Activated CD4-positive, alpha-beta T cell treated with anti-CD3 and anti-CD28 coated beads, Interleukin-2, amount 10 ng/mL, durations not matched to agents 7 days and 5 days (primary cell): ENCODE data around the gene TIPRL. TPM values are rescaled to one million over a fixed set of nuclear protein-coding genes. Genes with fewer than 3 reads are reported as not detected.

Source experiments
- CTCF ChIA-PET: fragments of 350-600 bp; sonication (Branson Sonifier 250); formaldehyde crosslinking; loops from one replicate; lab custom pipeline; 2021; ENCODE audit warnings: antibody characterized with exemption; lab: Charles Lee
- POLR2A ChIA-PET: fragments of 350-600 bp; sonication (Branson Sonifier 250); formaldehyde crosslinking; loops from one replicate; lab custom pipeline; 2021; ENCODE audit warnings: antibody characterized with exemption; lab: Charles Lee
- DNase-seq: peaks from one replicate; pipeline ENCODE4 v3.0.0-alpha.2; 2020
- H3K27ac Mint-ChIP-seq: one replicate; pipeline ENCODE4 v1.8.0; 2021; ENCODE audit warnings: mild to moderate bottlenecking, moderate library complexity, mixed read lengths
- H3K27me3 Mint-ChIP-seq: one replicate; pipeline ENCODE4 v1.8.0; 2021; ENCODE audit warnings: mixed read lengths
- H3K36me3 Mint-ChIP-seq: one replicate; pipeline ENCODE4 v1.8.0; 2021; ENCODE audit warnings: low read depth, mixed read lengths
- H3K4me1 Mint-ChIP-seq: one replicate; pipeline ENCODE4 v1.8.0; 2021; ENCODE audit warnings: mixed read lengths
- H3K4me3 Mint-ChIP-seq: one replicate; pipeline ENCODE4 v1.8.0; 2021; ENCODE audit warnings: mild to moderate bottlenecking, moderate library complexity, mixed read lengths
- H3K9me3 Mint-ChIP-seq: one replicate; pipeline ENCODE4 v1.8.0; 2021; ENCODE audit warnings: mixed read lengths
- total RNA-seq, 2 experiments: library from RNA; stranded (reverse); gene quantifications; one replicate each; pipeline ENCODE4 v1.2.3, GENCODE V29; 2021

The TIPRL gene
- total RNA-seq, 2 experiments from 2014 or later: 44.4 to 50.3 TPM

GRCh38 chr1:168223261-168223660 is 44.5 kb downstream of the TIPRL start:
- H3K27me3 Mint-ChIP-seq: peaks cover 2% of the 10 kb centered on the region
- H3K9me3 Mint-ChIP-seq: no peaks in the 10 kb centered on the region
- H3K27ac Mint-ChIP-seq: no peak overlapping the region
- POLR2A ChIA-PET: no interaction called here
- peaks cover 29% of the 10 kb centered on the region for H3K4me1 Mint-ChIP-seq
- DNase-seq: no peak
- peaks cover 14% of the 10 kb centered on the region for H3K36me3 Mint-ChIP-seq
- CTCF ChIA-PET: no interaction called here
- H3K4me3 Mint-ChIP-seq: no peak overlapping the region

- Mint-ChIP-seq H3K9me3 (no peaks in the 10 kb centered on the region), H3K27ac (no peak overlapping the region), H3K36me3 (peaks cover 20% of the 10 kb centered on the region), H3K4me3 (no peak overlapping the region), H3K4me1 (peaks cover 35% of the 10 kb centered on the region), H3K27me3 (peaks cover 2% of the 10 kb centered on the region)
- ChIA-PET POLR2A (no interaction called here), CTCF (interaction anchor here (3.9 kb wide), 1 partner anchor 11 kb away, joined by 35 read pairs; no protein-coding TSS in a partner anchor)
- no peak for DNase-seq
These were observed 45.1 kb downstream of the TIPRL start for GRCh38 chr1:168223681-168224540.

- Mint-ChIP-seq H3K27me3 (peaks cover 2% of the 10 kb centered on the region), H3K4me1 (peaks cover 46% of the 10 kb centered on the region), H3K4me3 (peak overlapping the region; percentile 88), H3K36me3 (peaks cover 31% of the 10 kb centered on the region), H3K27ac (peak overlapping the region; percentile 87), H3K9me3 (no peaks in the 10 kb centered on the region)
- no peak for DNase-seq
- CTCF ChIA-PET: interaction anchor here (3.9 kb wide), 1 partner anchor 10 kb away, joined by 35 read pairs; no protein-coding TSS in a partner anchor
- POLR2A ChIA-PET: interaction anchor here (0.7 to 2.9 kb wide), 2 partner anchors 10 to 671 kb away, joined by 3 to 23 read pairs; no protein-coding TSS in a partner anchor
These were observed 46.2 kb downstream of the TIPRL start for GRCh38 chr1:168224991-168225390.

- Mint-ChIP-seq H3K4me3 (peak within 1 kb of the TSS; percentile 88), H3K4me1 (peaks cover 47% of the 10 kb centered on the region), H3K27me3 (peaks cover 2% of the 10 kb centered on the region), H3K9me3 (no peaks in the 10 kb centered on the region), H3K27ac (peak within 1 kb of the TSS; percentile 93), H3K36me3 (peaks cover 33% of the 10 kb centered on the region)
- DNase-seq: peak; percentile 79
- ChIA-PET CTCF (interaction anchor here (1.1 to 3.9 kb wide), 3 partner anchors 10 to 143 kb away, joined by 3 to 35 read pairs (median 4); no protein-coding TSS in a partner anchor), POLR2A (interaction anchor here (0.7 to 2.9 kb wide), 2 partner anchors 10 to 672 kb away, joined by 3 to 23 read pairs; no protein-coding TSS in a partner anchor)
These were observed 46.9 kb downstream of the TIPRL start, which contains the start of gene SFT2D2 for GRCh38 chr1:168225476-168226190. Gene SFT2D2, plus strand, starts transcription at chr1:168226004. Its CDS starts 76 bp downstream, at chr1:168226080.

GRCh38 chr1:168227620-168228019 is 48.9 kb downstream of the TIPRL start:
- Mint-ChIP-seq H3K4me3 (peak overlapping the region; percentile 88), H3K4me1 (peaks cover 52% of the 10 kb centered on the region), H3K36me3 (peaks cover 49% of the 10 kb centered on the region), H3K27ac (peak overlapping the region; percentile 14), H3K9me3 (no peaks in the 10 kb centered on the region), H3K27me3 (peaks cover 2% of the 10 kb centered on the region)
- POLR2A ChIA-PET: interaction anchor here (0.5 to 2.9 kb wide), 3 partner anchors 8 to 84 kb away, joined by 3 to 23 read pairs (median 5); no protein-coding TSS in a partner anchor
- CTCF ChIA-PET: interaction anchor here (1.0 to 3.9 kb wide), 3 partner anchors 8 to 37 kb away, joined by 3 to 35 read pairs (median 3); no protein-coding TSS in a partner anchor
- no peak for DNase-seq

- POLR2A ChIA-PET: no interaction called here
- Mint-ChIP-seq H3K27me3 (no peaks in the 10 kb centered on the region), H3K9me3 (no peaks in the 10 kb centered on the region), H3K4me1 (peaks cover 59% of the 10 kb centered on the region), H3K27ac (no peak overlapping the region), H3K4me3 (no peak overlapping the region), H3K36me3 (peaks cover 68% of the 10 kb centered on the region)
- CTCF ChIA-PET: interaction anchor here (0.7 to 1.0 kb wide), 3 partner anchors 13 to 1268 kb away, joined by 3 to 4 read pairs (median 3); no protein-coding TSS in a partner anchor
- no peak for DNase-seq
These were observed 51.1 kb downstream of the TIPRL start for GRCh38 chr1:168229893-168230292.

- Mint-ChIP-seq H3K4me3 (no peak overlapping the region), H3K9me3 (no peaks in the 10 kb centered on the region), H3K27me3 (no peaks in the 10 kb centered on the region), H3K4me1 (peaks cover 60% of the 10 kb centered on the region), H3K36me3 (peaks cover 73% of the 10 kb centered on the region), H3K27ac (no peak overlapping the region)
- DNase-seq: no peak
- POLR2A ChIA-PET: no interaction called here
- CTCF ChIA-PET: interaction anchor here (0.7 to 1.2 kb wide), 2 partner anchors 133 to 1451 kb away, joined by 3 read pairs; no protein-coding TSS in a partner anchor
These were observed 51.9 kb downstream of the TIPRL start for GRCh38 chr1:168230709-168231108.

- H3K4me3 Mint-ChIP-seq: no peak overlapping the region
- no peaks in the 10 kb centered on the region for H3K27me3 Mint-ChIP-seq
- H3K27ac Mint-ChIP-seq: peak overlapping the region; percentile 10
- CTCF ChIA-PET: interaction anchor here (0.6 to 2.9 kb wide), 24 partner anchors 9 to 276 kb away, joined by 3 to 35 read pairs (median 4); partner anchors contain the start of genes SFT2D2 and TBX19
- H3K9me3 Mint-ChIP-seq: no peaks in the 10 kb centered on the region
- H3K36me3 Mint-ChIP-seq: peaks cover 79% of the 10 kb centered on the region
- POLR2A ChIA-PET: interaction anchor here (0.7 to 1.8 kb wide), 2 partner anchors 9 to 87 kb away, joined by 3 to 23 read pairs; partner anchors contain the start of gene SFT2D2
- H3K4me1 Mint-ChIP-seq: peaks cover 56% of the 10 kb centered on the region
- DNase-seq: peak; percentile 60
These were observed 56.2 kb downstream of the TIPRL start for GRCh38 chr1:168234846-168235547.

- Mint-ChIP-seq H3K4me3 (no peak overlapping the region), H3K4me1 (peaks cover 55% of the 10 kb centered on the region), H3K9me3 (no peaks in the 10 kb centered on the region), H3K27ac (no peak overlapping the region), H3K27me3 (no peaks in the 10 kb centered on the region), H3K36me3 (peaks cover 82% of the 10 kb centered on the region)
- DNase-seq: no peak
- ChIA-PET CTCF (interaction anchor here (0.8 to 2.9 kb wide), 22 partner anchors 9 to 144 kb away, joined by 3 to 35 read pairs (median 4); partner anchors contain the start of genes SFT2D2 and TBX19), POLR2A (interaction anchor here (0.7 to 1.8 kb wide), 2 partner anchors 9 to 86 kb away, joined by 3 to 23 read pairs; partner anchors contain the start of gene SFT2D2)
These were observed 56.8 kb downstream of the TIPRL start for GRCh38 chr1:168235548-168235885.

GRCh38 chr1:168235937-168236336 is 57.2 kb downstream of the TIPRL start:
- H3K27me3 Mint-ChIP-seq: no peaks in the 10 kb centered on the region
- no peaks in the 10 kb centered on the region for H3K9me3 Mint-ChIP-seq
- H3K4me1 Mint-ChIP-seq: peaks cover 52% of the 10 kb centered on the region
- no peak overlapping the region for H3K4me3 Mint-ChIP-seq
- no peak for DNase-seq
- no peak overlapping the region for H3K27ac Mint-ChIP-seq
- POLR2A ChIA-PET: interaction anchor here (0.7 to 1.8 kb wide), 2 partner anchors 10 to 86 kb away, joined by 3 to 23 read pairs; partner anchors contain the start of gene SFT2D2
- peaks cover 81% of the 10 kb centered on the region for H3K36me3 Mint-ChIP-seq
- CTCF ChIA-PET: interaction anchor here (0.6 to 2.9 kb wide), 22 partner anchors 9 to 1319 kb away, joined by 3 to 35 read pairs (median 4); partner anchors contain the start of genes SFT2D2 and TBX19

- ChIA-PET CTCF (interaction anchor here (0.6 to 1.4 kb wide), 3 partner anchors 57 to 1332 kb away, joined by 3 to 4 read pairs (median 4); no protein-coding TSS in a partner anchor), POLR2A (no interaction called here)
- Mint-ChIP-seq H3K27ac (peak overlapping the region; percentile 72), H3K4me1 (peaks cover 50% of the 10 kb centered on the region), H3K4me3 (no peak overlapping the region), H3K27me3 (no peaks in the 10 kb centered on the region), H3K36me3 (peaks cover 79% of the 10 kb centered on the region), H3K9me3 (no peaks in the 10 kb centered on the region)
- DNase-seq: peak; percentile 11
These were observed 58.3 kb downstream of the TIPRL start for GRCh38 chr1:168236836-168237611.
